CD14-positive monocyte (primary cell): ENCODE measurements around the gene PPBP. TPM values are rescaled to one million over a fixed set of nuclear protein-coding genes. Genes with fewer than 3 reads are reported as not detected.

Experiments used
- DNase-seq, 3 donors: peaks; one replicate each; pipeline ENCODE4 v3.0.0-alpha.2; 2011 to 2022
- H2AFZ ChIP-seq: 2 replicates; pipeline ENCODE4 v1.6.0; 2012; ENCODE audit warnings: mild to moderate bottlenecking, low read depth, low read length, inconsistent platforms; ENCODE audit not compliant: insufficient read depth, poor library complexity, severe bottlenecking
- H3K27ac ChIP-seq, 2 donors: 1 replicate in 1 of 2; 2 replicates in 1 of 2; pipeline ENCODE4 v1.5.1; 2012 to 2013; ENCODE audit warnings: low read length in 2 of 2, control low read depth in 1 of 2, inconsistent platforms in 1 of 2, low read depth in 1 of 2, mild to moderate bottlenecking in 1 of 2
- H3K27me3 ChIP-seq, 2 donors: one replicate each; pipeline versions ENCODE4 v1.6.0 to v1.6.1; 2011 to 2013; ENCODE audit warnings: low read length in 2 of 2; ENCODE audit not compliant: control insufficient read depth in 2 of 2, insufficient read depth in 2 of 2
- H3K36me3 ChIP-seq, 2 donors: replicated peaks in 1 of 2; 1 replicate in 1 of 2; 2 replicates in 1 of 2; pipeline versions ENCODE4 v1.5.1 to v1.6.1; 2012 to 2013; ENCODE audit warnings: low read length in 2 of 2, control low read depth in 1 of 2, inconsistent platforms in 1 of 2, mild to moderate bottlenecking in 1 of 2; ENCODE audit not compliant: insufficient read depth in 2 of 2, control insufficient read depth in 1 of 2
- H3K4me1 ChIP-seq, 2 donors: 1 replicate in 1 of 2; 2 replicates in 1 of 2; pipeline versions ENCODE4 v1.5.1 to v1.6.1; 2012 to 2013; ENCODE audit warnings: low read length in 2 of 2, control low read depth in 1 of 2, inconsistent platforms in 1 of 2, mild to moderate bottlenecking in 1 of 2, moderate library complexity in 1 of 2; ENCODE audit not compliant: insufficient read depth in 2 of 2, control insufficient read depth in 1 of 2
- H3K4me2 ChIP-seq: replicated peaks from 2 replicates; pipeline ENCODE3; 2012; ENCODE audit warnings: low read length, moderate library complexity, mild to moderate bottlenecking; ENCODE audit not compliant: poor library complexity, severe bottlenecking; ENCODE audit errors: extremely low read depth
- H3K4me3 ChIP-seq, 3 experiments: fragments of 200-600 bp in 1 of 3; sonication (generic) in 1 of 3; replicated peaks in 1 of 3; 1 replicate in 2 of 3; 2 replicates in 1 of 3; pipeline ENCODE4 v1.5.1; 2011 to 2013; ENCODE audit warnings: low read length in 3 of 3, mild to moderate bottlenecking in 3 of 3, control low read depth in 2 of 3, low read depth in 2 of 3, inconsistent platforms in 1 of 3, moderate library complexity in 1 of 3
- H3K79me2 ChIP-seq: 2 replicates; pipeline ENCODE4 v1.6.0; 2012; ENCODE audit warnings: mild to moderate bottlenecking, control low read depth, inconsistent platforms, low read length, moderate library complexity; ENCODE audit not compliant: insufficient read depth
- H3K9ac ChIP-seq: 2 replicates; pipeline ENCODE4 v1.6.0; 2017; ENCODE audit warnings: low read length, mild to moderate bottlenecking; ENCODE audit not compliant: insufficient read depth, poor library complexity, severe bottlenecking
- H3K9me3 ChIP-seq, 2 donors: replicated peaks in 1 of 2; 1 replicate in 1 of 2; 2 replicates in 1 of 2; pipeline versions ENCODE4 v1.5.1 to v1.6.1; 2012 to 2013; ENCODE audit warnings: low read length in 2 of 2, control low read depth in 1 of 2; ENCODE audit not compliant: control insufficient read depth in 1 of 2, insufficient read depth in 1 of 2
- H4K20me1 ChIP-seq: 2 replicates; pipeline ENCODE4 v1.6.0; 2012; ENCODE audit warnings: mild to moderate bottlenecking, low read length, control low read depth, moderate library complexity; ENCODE audit not compliant: insufficient read depth
- H3K27ac Mint-ChIP-seq, 7 donors: one replicate each; pipeline ENCODE4 v1.8.0; 2020; ENCODE audit warnings: mild to moderate bottlenecking in 7 of 7, mixed read lengths in 7 of 7, moderate library complexity in 6 of 7, inconsistent platforms in 2 of 7
- H3K27me3 Mint-ChIP-seq, 3 donors: one replicate each; pipeline ENCODE4 v1.8.0; 2021 to 2022; ENCODE audit warnings: low read depth in 3 of 3, mild to moderate bottlenecking in 3 of 3, mixed read lengths in 3 of 3, moderate library complexity in 3 of 3, inconsistent platforms in 1 of 3
- H3K36me3 Mint-ChIP-seq, 2 donors: one replicate each; pipeline ENCODE4 v1.8.0; 2020; ENCODE audit warnings: mixed read lengths in 2 of 2, inconsistent platforms in 1 of 2, mild to moderate bottlenecking in 1 of 2
- H3K4me1 Mint-ChIP-seq: one replicate; pipeline ENCODE4 v1.8.0; 2020; ENCODE audit warnings: mild to moderate bottlenecking, mixed read lengths
- H3K4me3 Mint-ChIP-seq, 2 donors: one replicate each; pipeline ENCODE4 v1.8.0; 2020; ENCODE audit warnings: mild to moderate bottlenecking in 2 of 2, mixed read lengths in 2 of 2, moderate library complexity in 1 of 2
- H3K9me3 Mint-ChIP-seq, 7 donors: one replicate each; pipeline ENCODE4 v1.8.0; 2020 to 2022; ENCODE audit warnings: mixed read lengths in 7 of 7, mild to moderate bottlenecking in 6 of 7, moderate library complexity in 6 of 7, inconsistent platforms in 2 of 7
- WGBS: methylation state at CpG from one replicate; pipeline ENCODE4 v1.1.5; 2013; ENCODE audit warnings: missing lambda C conversion rate; ENCODE audit not compliant: insufficient coverage; 5-methylcytosine and 5-hydroxymethylcytosine counted together
- intact Hi-C, 2 donors: fragments of 100-400 bp; cut with micrococcal nuclease; formaldehyde crosslinking; loops; one replicate each; pipeline versions ENCODE4 v1.15.0 to v1.15.1; 2023
- polyA plus RNA-seq, 3 donors: library from polyadenylated mRNA; depleted of rRNA in 1 of 3; unstranded in 2 of 3; stranded (reverse) in 1 of 3; fragments of 300-500 nt in 2 of 3; fragments of >200 nt in 1 of 3; fragmentation: Illumina TruSeq in 2 of 3; gene quantifications; 1 replicate in 2 of 3; 2 replicates in 1 of 3; pipeline ENCODE4 v1.2.3, GENCODE V29; 2012 to 2021
- TF ChIP-seq, protein P1 (sequence below): fragments of 200-600 bp; IDR thresholded peaks from one replicate; pipeline ENCODE4 v1.8.0; 2022; ENCODE audit warnings: antibody characterized with exemption, mild to moderate bottlenecking

Gene PPBP
- polyA plus RNA-seq, 3 donors, result 0.65 to 63.1 (median 16.3) TPM

DNA sequence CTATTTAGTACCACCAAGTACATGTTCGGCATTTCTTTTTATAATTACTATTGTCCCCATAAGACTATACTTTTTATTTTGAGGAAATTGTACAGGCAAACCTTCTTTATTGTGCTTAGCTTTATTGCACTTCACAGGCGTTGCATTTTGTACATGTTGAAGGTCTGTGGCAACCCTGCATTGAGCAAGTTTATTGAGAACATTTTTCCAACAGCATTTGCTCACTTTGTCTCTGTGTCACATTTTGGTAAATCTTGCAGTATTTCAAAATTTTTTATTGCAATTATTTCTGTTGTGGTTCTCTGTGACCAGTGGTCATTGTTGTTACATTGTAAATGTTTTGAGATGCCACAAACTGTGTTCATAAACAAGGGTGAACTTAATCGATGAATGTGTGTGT, 21.3 kb upstream of the PPBP start:
- TF ChIP-seq, protein P1, sequence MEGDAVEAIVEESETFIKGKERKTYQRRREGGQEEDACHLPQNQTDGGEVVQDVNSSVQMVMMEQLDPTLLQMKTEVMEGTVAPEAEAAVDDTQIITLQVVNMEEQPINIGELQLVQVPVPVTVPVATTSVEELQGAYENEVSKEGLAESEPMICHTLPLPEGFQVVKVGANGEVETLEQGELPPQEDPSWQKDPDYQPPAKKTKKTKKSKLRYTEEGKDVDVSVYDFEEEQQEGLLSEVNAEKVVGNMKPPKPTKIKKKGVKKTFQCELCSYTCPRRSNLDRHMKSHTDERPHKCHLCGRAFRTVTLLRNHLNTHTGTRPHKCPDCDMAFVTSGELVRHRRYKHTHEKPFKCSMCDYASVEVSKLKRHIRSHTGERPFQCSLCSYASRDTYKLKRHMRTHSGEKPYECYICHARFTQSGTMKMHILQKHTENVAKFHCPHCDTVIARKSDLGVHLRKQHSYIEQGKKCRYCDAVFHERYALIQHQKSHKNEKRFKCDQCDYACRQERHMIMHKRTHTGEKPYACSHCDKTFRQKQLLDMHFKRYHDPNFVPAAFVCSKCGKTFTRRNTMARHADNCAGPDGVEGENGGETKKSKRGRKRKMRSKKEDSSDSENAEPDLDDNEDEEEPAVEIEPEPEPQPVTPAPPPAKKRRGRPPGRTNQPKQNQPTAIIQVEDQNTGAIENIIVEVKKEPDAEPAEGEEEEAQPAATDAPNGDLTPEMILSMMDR, result no peak
- H3K4me1 Mint-ChIP-seq, result no peaks in the 10 kb centered on the region
- WGBS, result 57% methylated on average over 1 of the region's 3 CpGs

DNA sequence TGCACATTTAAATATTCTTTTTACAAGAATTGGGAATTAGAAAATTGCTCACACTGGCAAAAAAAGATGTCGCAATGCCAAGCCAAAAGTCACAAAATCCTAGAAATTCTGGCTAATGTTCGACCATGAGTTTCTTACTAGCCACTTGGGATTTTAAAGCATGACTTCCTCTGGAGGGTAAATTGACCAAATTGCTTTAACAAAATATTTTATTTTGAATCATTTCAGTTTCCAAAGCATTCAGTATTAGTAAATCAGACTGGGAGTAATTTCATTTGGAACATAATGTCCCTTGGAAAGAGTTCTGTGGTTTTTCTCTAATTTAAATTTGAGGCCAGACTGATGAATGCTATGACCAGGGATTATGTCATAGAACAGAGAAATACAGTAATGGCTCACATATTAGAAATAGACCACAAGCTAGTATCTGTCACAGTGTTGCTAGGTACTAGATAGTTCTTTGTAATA, 18.1 kb upstream of the PPBP start:
- no peaks in the 10 kb centered on the region for H3K4me1 Mint-ChIP-seq
- no peak for DNase-seq
- intact Hi-C loops, result no loop called here
- no CpG with 5 or more reads among the region's 2 CpGs for WGBS
- H3K27ac Mint-ChIP-seq, result no peak overlapping the region
- no peaks in the 10 kb centered on the region for H3K36me3 Mint-ChIP-seq
- no peaks in the 10 kb centered on the region for H3K9me3 ChIP-seq
- no peak overlapping the region for H3K9ac ChIP-seq
- H4K20me1 ChIP-seq, result no peaks in the 10 kb centered on the region
- no peaks in the 10 kb centered on the region for H3K79me2 ChIP-seq
- no peak overlapping the region for H2AFZ ChIP-seq
- peaks cover 0 to 2% (median 2%) of the 10 kb centered on the region in 3 donors for H3K27me3 Mint-ChIP-seq
- H3K4me3 Mint-ChIP-seq, result no peak overlapping the region
- H3K4me3 ChIP-seq, result no peak overlapping the region
- H3K9me3 Mint-ChIP-seq, result peaks cover 0 to 3% (median 0%) of the 10 kb centered on the region in 7 donors
- no peaks in the 10 kb centered on the region for H3K4me1 ChIP-seq
- H3K27ac ChIP-seq, result no peak overlapping the region
- H3K27me3 ChIP-seq, result no peaks in the 10 kb centered on the region
- TF ChIP-seq, protein P1, result no peak
- no peaks in the 10 kb centered on the region for H3K36me3 ChIP-seq
- no peak overlapping the region for H3K4me2 ChIP-seq

More for the DNA sequence above, 21.3 kb upstream of the PPBP start:
- Mint-ChIP-seq H3K27ac (no peak overlapping the region), H3K4me3 (no peak overlapping the region), H3K27me3 (peaks cover 0 to 2% (median 0%) of the 10 kb centered on the region in 3 donors), H3K36me3 (no peaks in the 10 kb centered on the region), H3K9me3 (peaks cover 0 to 3% (median 0%) of the 10 kb centered on the region in 7 donors)
- Histone ChIP-seq H3K4me2 (no peak overlapping the region), H3K9ac (no peak overlapping the region), H3K4me3 (no peak overlapping the region), H3K27ac (no peak overlapping the region), H3K9me3 (no peaks in the 10 kb centered on the region), H2AFZ (no peak overlapping the region), H3K27me3 (no peaks in the 10 kb centered on the region), H3K4me1 (no peaks in the 10 kb centered on the region), H4K20me1 (no peaks in the 10 kb centered on the region), H3K79me2 (no peaks in the 10 kb centered on the region), H3K36me3 (no peaks in the 10 kb centered on the region)
- DNase-seq, result no peak
- intact Hi-C loops, result no loop called here
